Thoracic aorta (tissue), 2 donors: ENCODE results near the gene SLC26A11. TPM values are rescaled to one million over a fixed set of nuclear protein-coding genes. Genes with fewer than 3 reads are reported as not detected.

Experiments
- ATAC-seq: fragments of 150-250 bp; one replicate; pipeline ENCODE4 v1.8.0; 2017; ENCODE audit warnings: low read depth; ENCODE audit not compliant: insufficient number of reproducible peaks, low FRiP score
- DNase-seq: peaks from one replicate; pipeline ENCODE4 v3.0.0-alpha.2; 2020; ENCODE audit warnings: low spot score
- H3K27ac ChIP-seq, 2 donors: fragments of 200-600 bp; sonication (generic); 1 replicate in 1 of 2; 2 replicates in 1 of 2; pipeline ENCODE4 v1.5.1; 2016; ENCODE audit warnings: mild to moderate bottlenecking in 2 of 2, moderate library complexity in 2 of 2
- H3K27me3 ChIP-seq: fragments of 200-600 bp; sonication (generic); replicated peaks from 2 replicates; pipeline ENCODE4 v1.6.0; 2016; ENCODE audit warnings: mild to moderate bottlenecking; ENCODE audit not compliant: insufficient read depth
- H3K36me3 ChIP-seq: fragments of 200-600 bp; sonication (generic); one replicate; pipeline ENCODE4 v1.5.1; 2016
- H3K4me1 ChIP-seq, 2 donors: fragments of 200-600 bp; sonication (generic); 1 replicate in 1 of 2; 2 replicates in 1 of 2; pipeline versions ENCODE4 v1.5.1 to v1.6.0; 2016; ENCODE audit warnings: low read depth in 2 of 2, mild to moderate bottlenecking in 1 of 2; ENCODE audit not compliant: control insufficient read depth in 1 of 2
- H3K4me3 ChIP-seq: fragments of 200-600 bp; sonication (generic); 2 replicates; pipeline ENCODE4 v1.5.1; 2016; ENCODE audit warnings: mild to moderate bottlenecking
- H3K9me3 ChIP-seq: fragments of 200-600 bp; sonication (generic); 2 replicates; pipeline ENCODE4 v1.5.1; 2016
- CTCF ChIP-seq: fragments of 200-600 bp; sonication (generic); IDR thresholded peaks from one replicate; pipeline ENCODE4 v1.5.1; 2019; ENCODE audit warnings: antibody characterized with exemption
- total RNA-seq, 2 donors: library from RNA; depleted of rRNA; stranded (reverse); fragments of >200 nt; gene quantifications; one replicate each; pipeline versions ENCODE4 v1.1.0 to v1.2.3, GENCODE V29; 2016

SLC26A11 gene
- total RNA-seq, 2 donors from 2014 or later, result 41.1 to 69.2 TPM

- H3K27ac ChIP-seq, result no peak overlapping the region
- H3K9me3 ChIP-seq, result no peaks in the 10 kb centered on the region
- no peaks in the 10 kb centered on the region for H3K4me1 ChIP-seq
- no peaks in the 10 kb centered on the region for H3K27me3 ChIP-seq
- no peak for TF ChIP-seq CTCF
- peaks cover 43% of the 10 kb centered on the region for H3K36me3 ChIP-seq
- no peak for DNase-seq
- H3K4me3 ChIP-seq, result no peak overlapping the region
- ATAC-seq, result no peak
Observed at GRCh38 chr17:80246266-80246681, 26.0 kb downstream of the SLC26A11 start.

GRCh38 chr17:80246726-80247125 is 26.5 kb downstream of the SLC26A11 start:
- Histone ChIP-seq H3K27me3 (no peaks in the 10 kb centered on the region), H3K4me3 (no peak overlapping the region), H3K9me3 (no peaks in the 10 kb centered on the region), H3K36me3 (peaks cover 42% of the 10 kb centered on the region), H3K27ac (no peak overlapping the region), H3K4me1 (no peaks in the 10 kb centered on the region)
- TF ChIP-seq CTCF, result no peak
- DNase-seq (no peak), ATAC-seq (no peak)

GRCh38 chr17:80247561-80247960 is 27.3 kb downstream of the SLC26A11 start:
- no peak overlapping the region for H3K27ac ChIP-seq
- H3K4me3 ChIP-seq, result no peak overlapping the region
- TF ChIP-seq CTCF, result no peak
- H3K4me1 ChIP-seq, result no peaks in the 10 kb centered on the region
- H3K27me3 ChIP-seq, result no peaks in the 10 kb centered on the region
- peaks cover 37% of the 10 kb centered on the region for H3K36me3 ChIP-seq
- DNase-seq (no peak), ATAC-seq (no peak)
- H3K9me3 ChIP-seq, result no peaks in the 10 kb centered on the region

- H3K36me3 ChIP-seq, result peaks cover 37% of the 10 kb centered on the region
Observed at GRCh38 chr17:80248001-80248893, 28.0 kb downstream of the SLC26A11 start.

More at GRCh38 chr17:80248001-80248893, 28.0 kb downstream of the SLC26A11 start:
- Histone ChIP-seq H3K27me3 (no peaks in the 10 kb centered on the region), H3K4me1 (no peaks in the 10 kb centered on the region), H3K9me3 (no peaks in the 10 kb centered on the region), H3K27ac (no peak overlapping the region), H3K4me3 (no peak overlapping the region)
- TF ChIP-seq CTCF, result no peak
- DNase-seq (no peak), ATAC-seq (no peak)
